GM18520 (cell line): ENCODE data around the gene F10.

Source experiments
- ATAC-seq: cut with Tn5 transposase; IDR thresholded peaks from one replicate; pipeline ENCODE4 v1.9.1; 2021; ENCODE audit not compliant: unreplicated experiment

Gene F10

DNA sequence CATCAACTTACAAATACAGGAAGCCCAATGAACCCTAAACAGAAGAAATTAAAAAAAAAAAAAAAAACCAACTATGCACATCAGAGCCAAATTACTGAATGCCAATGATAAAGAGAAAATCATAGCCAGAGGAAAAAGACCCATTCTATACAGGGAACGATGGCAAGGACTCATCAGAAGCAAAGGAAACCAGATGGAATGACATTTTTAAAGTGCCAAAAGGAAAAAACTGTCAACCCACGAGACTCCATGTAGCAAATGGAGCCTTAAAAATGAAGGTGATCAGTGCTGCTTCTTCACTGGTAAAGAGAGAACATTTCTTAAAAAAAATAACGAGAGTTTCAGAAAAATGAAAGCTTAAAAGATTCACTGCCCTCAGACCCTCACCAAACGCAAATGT lies 67.6 kb downstream of the F10 start:
- no peak for ATAC-seq

DNA sequence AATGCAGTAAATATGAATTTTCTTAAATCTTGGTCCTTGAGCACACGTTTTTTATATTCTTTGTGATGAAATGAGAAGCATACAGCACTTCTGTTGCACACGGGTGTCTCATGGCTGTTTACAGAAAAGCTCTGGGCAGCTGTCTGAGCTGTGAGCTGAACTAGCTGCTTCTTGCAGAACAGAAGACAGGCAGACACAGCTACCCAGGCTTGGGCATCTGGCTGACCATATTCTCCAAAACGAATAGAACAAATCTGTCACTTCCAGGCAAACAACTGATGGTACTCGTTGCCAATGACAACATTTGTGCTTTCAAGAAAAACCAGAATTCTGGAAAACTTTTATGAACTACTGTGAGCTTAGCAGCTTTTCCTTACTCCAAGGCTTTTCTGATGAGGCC lies 69.7 kb downstream of the F10 start:
- no peak for ATAC-seq

DNA sequence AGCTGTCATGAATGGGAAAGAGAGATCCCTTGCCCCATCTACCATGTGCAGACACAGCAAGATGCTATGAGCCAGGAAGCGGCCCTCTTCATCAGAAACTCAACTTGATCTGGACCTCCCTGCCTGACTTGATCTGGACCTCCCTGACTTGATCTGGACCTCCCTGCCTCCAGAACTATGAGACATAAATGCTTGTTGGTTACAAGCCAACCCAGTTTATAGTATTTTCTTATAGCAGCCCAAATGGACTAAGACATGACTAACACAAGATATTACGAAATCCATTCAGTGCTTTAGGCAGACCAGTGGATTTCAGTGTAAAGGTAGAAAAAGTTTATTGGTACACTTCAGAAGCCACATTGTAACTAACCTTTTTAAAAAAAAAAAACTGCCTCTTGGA lies 70.3 kb downstream of the F10 start:
- ATAC-seq: no peak

DNA sequence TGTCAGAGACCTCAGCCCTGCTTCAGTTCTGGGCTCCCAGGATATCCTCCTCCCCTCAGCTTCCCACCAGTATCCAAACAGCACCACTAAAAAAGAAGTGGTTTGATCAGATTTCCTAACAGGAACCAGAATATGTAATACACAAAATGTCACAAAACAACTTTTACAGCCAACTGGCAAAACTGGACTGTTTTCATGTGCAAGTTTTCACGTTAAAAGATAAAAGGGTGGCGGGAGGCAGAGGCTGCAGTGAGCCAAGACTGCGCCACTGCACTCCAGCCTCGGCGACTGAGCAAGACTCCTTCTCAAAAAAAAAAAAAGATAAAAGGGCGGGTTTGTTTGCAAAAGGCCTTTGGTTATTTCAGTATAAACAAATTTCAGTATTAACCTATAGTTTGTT lies 72.8 kb downstream of the F10 start:
- ATAC-seq: no peak

DNA sequence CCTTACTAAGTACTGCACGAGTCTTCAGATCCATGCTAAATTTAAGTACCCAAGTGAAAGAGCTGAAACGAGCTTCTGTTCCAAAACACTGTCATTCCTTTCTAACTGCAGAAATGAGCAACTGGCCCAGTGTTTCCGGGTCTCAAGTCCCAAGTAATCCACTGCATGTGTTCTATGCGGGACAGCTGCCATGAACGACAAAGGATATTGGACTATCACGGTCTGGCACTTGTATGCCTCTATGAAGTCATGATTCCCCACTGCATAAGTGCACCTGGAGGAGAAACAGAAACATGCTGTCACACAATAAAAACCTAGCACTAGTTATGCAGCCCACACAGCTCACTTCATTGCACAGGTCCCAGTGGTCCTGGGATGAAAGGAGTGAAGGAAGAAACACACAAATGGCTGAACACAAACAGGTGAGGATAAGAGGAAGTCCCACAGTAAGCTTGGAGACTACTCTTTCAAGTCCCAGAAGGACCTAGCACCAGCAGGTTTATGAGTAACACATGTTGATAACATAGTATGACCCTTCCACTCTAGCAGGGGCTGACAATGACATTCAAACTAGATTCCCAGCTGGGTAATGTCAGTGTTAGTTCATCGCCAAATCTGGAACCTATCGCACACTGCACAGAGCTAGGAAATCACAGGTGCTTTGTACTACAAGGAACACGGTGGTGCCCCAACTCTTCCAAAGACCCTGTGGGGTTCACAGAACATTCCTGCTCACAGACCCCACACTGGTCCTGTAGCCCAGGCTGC lies 74.6 kb downstream of the F10 start:
- ATAC-seq: no peak
